Mononuclear cell (primary cell): ENCODE measurements around the gene ALAS2. TPM values are rescaled to one million over a fixed set of nuclear protein-coding genes. Genes with fewer than 3 reads are reported as not detected.
"Not testable (repeated sequence)": the region's sequence is repeated elsewhere in the genome, so short reads cannot be mapped to it uniquely, and the experiment has no call there.

Experiments
- H3K27me3 ChIP-seq: 2 replicates; pipeline ENCODE4 v1.6.0; 2011; ENCODE audit warnings: low read length, control low read depth; ENCODE audit not compliant: insufficient read depth
- H3K4me1 ChIP-seq: 2 replicates; pipeline ENCODE4 v1.5.1; 2011; ENCODE audit warnings: mild to moderate bottlenecking, low read length, control low read depth; ENCODE audit not compliant: insufficient read depth
- H3K4me3 ChIP-seq: 2 replicates; pipeline ENCODE4 v1.5.1; 2011; ENCODE audit warnings: mild to moderate bottlenecking, low read length, moderate library complexity
- H3K9me3 ChIP-seq: 2 replicates; pipeline ENCODE4 v1.5.1; 2011; ENCODE audit warnings: low read depth, mild to moderate bottlenecking, control low read depth, low read length
- total RNA-seq: library from RNA; depleted of rRNA; stranded (reverse); fragments of >200 nt; gene quantifications from one replicate; pipeline ENCODE4 v1.2.3, GENCODE V29; 2012

Gene ALAS2
- total RNA-seq: 2.4 TPM

GRCh38 chrX:55030271-55031205 is at the start of gene ALAS2:
TSS of gene ALAS2 (minus strand) at chrX:55030977. CDS start at chrX:55026000, 4,977 bp downstream.
- Histone ChIP-seq H3K9me3 (no peaks in the 10 kb centered on the region), H3K27me3 (no peaks in the 10 kb centered on the region), H3K4me3 (no peak within 1 kb of the TSS), H3K4me1 (no peaks in the 10 kb centered on the region)

- H3K9me3 ChIP-seq: no peaks in the 10 kb centered on the region
- H3K4me3 ChIP-seq: no peak within 1 kb of the TSS
- no peaks in the 10 kb centered on the region for H3K27me3 ChIP-seq
- H3K4me1 ChIP-seq: no peaks in the 10 kb centered on the region
Observed at GRCh38 chrX:55074851-55075467, 44.2 kb upstream of the ALAS2 start, which contains the start of gene PAGE2B. TSS of gene PAGE2B (plus strand) at chrX:55075030. CDS start at chrX:55076042, 1,012 bp downstream.

- H3K9me3 ChIP-seq: no peaks in the 10 kb centered on the region
- no peak overlapping the region for H3K4me3 ChIP-seq
- H3K27me3 ChIP-seq: no peaks in the 10 kb centered on the region
- no peaks in the 10 kb centered on the region for H3K4me1 ChIP-seq
Observed at GRCh38 chrX:55072286-55072685, 41.5 kb upstream of the ALAS2 start.

DNA sequence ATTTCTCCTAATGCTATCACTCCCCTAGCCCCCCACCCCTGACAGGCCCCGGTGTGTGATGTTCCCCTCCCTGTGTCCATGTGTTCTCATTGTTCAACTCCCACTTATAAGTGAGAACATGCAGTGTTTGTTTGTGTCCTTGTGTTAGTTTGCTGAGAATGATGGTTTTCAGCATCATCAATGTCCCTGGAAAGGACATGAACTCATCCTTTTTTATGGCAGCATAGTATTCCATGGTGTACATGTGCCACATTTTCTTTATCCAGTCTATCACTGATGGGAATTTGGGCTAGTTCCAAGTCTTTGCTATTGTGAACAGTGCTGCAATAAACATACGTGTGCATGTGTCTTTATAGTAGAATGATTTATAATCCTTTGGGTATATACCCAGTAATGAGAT is 36.4 kb upstream of the ALAS2 start:
- H3K27me3 ChIP-seq, H3K4me3 ChIP-seq, H3K4me1 ChIP-seq, H3K9me3 ChIP-seq: not testable (repeated sequence)

DNA sequence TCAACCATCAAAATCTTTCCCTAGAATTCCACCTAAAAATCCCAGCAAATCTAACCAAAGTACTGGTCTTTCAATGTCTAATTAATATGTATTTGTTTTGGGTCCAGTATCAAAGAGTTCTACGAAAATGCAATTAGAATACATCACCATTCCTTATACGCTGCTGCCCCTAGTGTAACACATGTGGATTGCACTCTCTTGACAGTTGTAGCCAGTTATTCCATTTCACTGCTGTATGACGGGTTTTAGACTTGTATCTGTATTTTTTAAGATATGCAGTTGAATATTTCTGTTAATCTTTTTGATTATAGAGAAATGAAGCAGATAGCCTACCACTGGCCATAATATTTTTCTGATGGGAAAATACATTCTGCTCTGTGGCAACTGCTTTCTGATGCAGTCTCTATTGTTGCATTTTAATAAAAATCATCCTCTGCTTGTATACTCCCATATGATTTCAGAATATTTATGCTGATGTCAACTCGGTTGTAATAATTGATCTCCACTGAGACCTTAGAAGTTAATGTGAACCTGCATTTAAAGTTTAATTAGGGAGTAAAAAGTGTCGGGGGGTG is 27.0 kb upstream of the ALAS2 start:
- H3K4me3 ChIP-seq: no peak overlapping the region
- H3K4me1 ChIP-seq: peaks cover 4% of the 10 kb centered on the region
- H3K9me3 ChIP-seq: no peaks in the 10 kb centered on the region
- no peaks in the 10 kb centered on the region for H3K27me3 ChIP-seq

DNA sequence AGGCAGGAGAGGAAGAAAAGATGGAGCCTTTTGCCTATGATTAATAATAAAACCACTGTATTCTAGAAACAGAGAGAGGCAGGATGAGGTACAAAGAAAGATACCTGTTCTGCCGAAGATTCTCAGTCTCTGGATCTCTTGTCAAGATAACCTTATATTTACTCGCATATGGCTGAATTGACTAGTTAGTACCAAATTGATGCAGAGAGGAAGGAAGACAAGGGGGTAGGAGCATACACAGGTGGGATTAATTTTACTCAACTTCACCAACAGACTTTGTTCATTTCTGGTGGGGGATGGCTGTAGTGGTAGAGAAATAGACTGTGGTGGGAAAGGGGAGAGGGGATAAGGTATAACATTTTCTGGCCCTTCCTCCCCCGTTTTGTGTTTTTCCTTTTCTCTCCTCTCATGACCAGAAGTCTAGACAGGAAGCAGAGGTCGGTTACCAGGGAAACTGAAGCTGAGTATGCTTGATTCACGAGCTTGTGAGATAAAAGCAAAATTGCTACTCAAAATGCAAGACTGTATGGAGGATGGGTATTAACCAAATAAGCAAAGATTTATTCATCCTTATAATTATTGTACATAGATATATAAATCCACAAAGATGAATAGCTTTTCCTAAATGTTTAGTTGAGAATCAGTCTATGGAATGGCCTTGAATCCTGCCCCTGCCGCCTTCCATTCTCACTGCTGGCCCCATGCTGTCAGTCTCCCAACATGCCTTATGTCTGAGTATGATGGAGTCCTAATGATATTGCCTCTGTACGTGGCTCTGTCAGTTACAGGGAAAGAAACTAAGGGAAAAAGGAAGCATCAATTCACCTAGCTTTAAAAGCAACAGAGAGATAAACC is 26.3 kb upstream of the ALAS2 start:
- Histone ChIP-seq H3K27me3 (no peaks in the 10 kb centered on the region), H3K9me3 (no peaks in the 10 kb centered on the region), H3K4me1 (peaks cover 4% of the 10 kb centered on the region), H3K4me3 (no peak overlapping the region)

- H3K9me3 ChIP-seq, H3K4me1 ChIP-seq, H3K27me3 ChIP-seq, H3K4me3 ChIP-seq: not testable (repeated sequence)
Observed at GRCh38 chrX:55050599-55050998, 19.8 kb upstream of the ALAS2 start.

DNA sequence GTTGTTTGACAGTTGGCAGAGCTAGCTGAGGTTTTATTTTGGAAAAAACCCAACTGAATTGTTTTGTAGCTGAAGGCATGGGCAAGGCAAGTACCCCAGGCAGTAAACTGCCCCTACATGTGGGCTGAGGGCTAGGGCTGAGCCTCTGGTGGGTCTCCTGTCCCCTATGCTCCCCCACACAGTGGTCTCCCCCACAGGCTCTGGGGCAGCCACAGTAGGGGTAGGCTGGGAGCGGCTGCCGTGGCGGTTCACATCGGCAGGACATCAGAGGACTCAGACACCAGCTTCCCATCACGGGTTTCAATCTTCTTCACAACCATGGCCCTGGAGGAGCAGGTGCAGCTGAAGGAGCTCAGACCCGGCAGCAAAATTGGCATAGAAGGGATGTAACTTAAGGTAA is 10.7 kb upstream of the ALAS2 start:
- H3K9me3 ChIP-seq: no peaks in the 10 kb centered on the region
- H3K27me3 ChIP-seq: no peaks in the 10 kb centered on the region
- H3K4me1 ChIP-seq: no peaks in the 10 kb centered on the region
- no peak overlapping the region for H3K4me3 ChIP-seq

DNA sequence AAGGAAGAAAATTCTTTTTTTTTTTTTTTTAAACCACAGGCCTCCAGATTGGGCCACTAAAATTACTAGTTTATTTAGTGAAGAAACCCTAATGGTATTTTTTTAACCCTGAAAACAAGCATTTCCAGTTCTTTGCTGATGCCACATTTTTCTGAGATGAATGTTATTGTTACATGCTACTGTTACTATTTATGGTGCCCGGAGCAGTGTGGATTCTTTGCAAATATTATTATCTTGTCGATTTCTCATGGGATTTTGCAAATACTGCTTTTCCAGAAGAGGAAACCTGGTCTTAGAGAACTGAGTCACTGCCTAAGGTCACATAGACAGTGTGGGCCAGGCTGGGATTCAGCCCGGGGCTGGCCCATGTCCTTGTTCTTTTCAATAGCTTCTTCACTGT is 8.7 kb upstream of the ALAS2 start:
- no peaks in the 10 kb centered on the region for H3K27me3 ChIP-seq
- no peaks in the 10 kb centered on the region for H3K4me1 ChIP-seq
- no peaks in the 10 kb centered on the region for H3K9me3 ChIP-seq
- no peak overlapping the region for H3K4me3 ChIP-seq

GRCh38 chrX:55033429-55033828 is 2.7 kb upstream of the ALAS2 start:
- no peaks in the 10 kb centered on the region for H3K4me1 ChIP-seq
- H3K4me3 ChIP-seq: no peak overlapping the region

GRCh38 chrX:55029291-55029690 is 1.5 kb downstream of the ALAS2 start:
- Histone ChIP-seq H3K4me3 (no peak overlapping the region), H3K9me3 (no peaks in the 10 kb centered on the region), H3K4me1 (no peaks in the 10 kb centered on the region), H3K27me3 (no peaks in the 10 kb centered on the region)

More at GRCh38 chrX:55033429-55033828, 2.7 kb upstream of the ALAS2 start:
- Histone ChIP-seq H3K27me3 (no peaks in the 10 kb centered on the region), H3K9me3 (no peaks in the 10 kb centered on the region)

GRCh38 chrX:55028611-55029010 is 2.2 kb downstream of the ALAS2 start:
- Histone ChIP-seq H3K4me1 (no peaks in the 10 kb centered on the region), H3K4me3 (no peak overlapping the region), H3K9me3 (no peaks in the 10 kb centered on the region), H3K27me3 (no peaks in the 10 kb centered on the region)

- Histone ChIP-seq H3K9me3 (no peaks in the 10 kb centered on the region), H3K4me3 (no peak overlapping the region), H3K4me1 (no peaks in the 10 kb centered on the region), H3K27me3 (no peaks in the 10 kb centered on the region)
Observed at GRCh38 chrX:55028040-55028439, 2.7 kb downstream of the ALAS2 start.

DNA sequence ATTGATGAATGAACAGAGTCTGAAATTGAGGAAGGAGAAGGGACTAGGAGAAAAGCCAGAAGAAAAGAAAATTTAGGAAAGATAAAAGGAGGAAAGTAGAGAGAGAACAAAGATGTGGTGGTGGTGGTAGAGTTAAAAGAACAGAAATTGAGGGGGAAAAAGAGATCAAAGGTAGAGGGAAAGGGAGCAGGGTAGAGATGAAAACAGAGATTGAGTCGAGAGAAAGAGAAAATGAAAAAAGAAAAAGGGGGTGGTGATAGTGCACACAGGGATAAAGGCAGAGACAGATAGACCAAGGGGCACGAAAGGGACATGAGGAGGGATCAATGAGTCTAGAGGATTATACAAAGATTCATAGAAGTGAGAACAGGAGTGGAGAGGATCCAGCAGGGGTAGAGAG is 3.9 kb downstream of the ALAS2 start:
- H3K4me1 ChIP-seq: no peaks in the 10 kb centered on the region
- H3K9me3 ChIP-seq: no peaks in the 10 kb centered on the region
- H3K27me3 ChIP-seq: no peaks in the 10 kb centered on the region

GRCh38 chrX:55026143-55026542 is 4.6 kb downstream of the ALAS2 start:
- Histone ChIP-seq H3K4me3 (no peak overlapping the region), H3K4me1 (no peaks in the 10 kb centered on the region), H3K9me3 (no peaks in the 10 kb centered on the region), H3K27me3 (no peaks in the 10 kb centered on the region)

More for the DNA sequence above, 3.9 kb downstream of the ALAS2 start:
- H3K4me3 ChIP-seq: no peak overlapping the region
